Esophagus muscularis mucosa (tissue), 4 donors: ENCODE measurements around the gene LRMDA. TPM values are rescaled to one million over a fixed set of nuclear protein-coding genes. Genes with fewer than 3 reads are reported as not detected.

Source experiments
- DNase-seq: peaks from one replicate; pipeline ENCODE4 v3.0.0-alpha.2; 2017; ENCODE audit errors: extremely low spot score
- H3K27ac ChIP-seq, 4 donors: fragments of 200-600 bp; sonication (generic); replicated peaks in 1 of 4; 1 replicate in 3 of 4; 2 replicates in 1 of 4; pipeline ENCODE4 v1.5.1; 2016 to 2019; ENCODE audit warnings: mild to moderate bottlenecking in 1 of 4
- H3K27me3 ChIP-seq, 4 donors: fragments of 200-600 bp; sonication (generic); one replicate each; pipeline versions ENCODE4 v1.5.1 to v1.6.0; 2016 to 2019
- H3K36me3 ChIP-seq, 4 donors: fragments of 200-600 bp; sonication (generic); one replicate each; pipeline ENCODE4 v1.5.1; 2016 to 2019
- H3K4me1 ChIP-seq, 4 donors: fragments of 200-600 bp; sonication (generic); one replicate each; pipeline ENCODE4 v1.5.1; 2016 to 2019
- H3K4me3 ChIP-seq, 4 donors: fragments of 200-600 bp; sonication (generic); 1 replicate in 2 of 4; 2 replicates in 2 of 4; pipeline ENCODE4 v1.5.1; 2016 to 2019; ENCODE audit warnings: mild to moderate bottlenecking in 4 of 4, moderate library complexity in 1 of 4
- H3K9me3 ChIP-seq, 4 donors: fragments of 200-600 bp; sonication (generic); 1 replicate in 3 of 4; 2 replicates in 1 of 4; pipeline ENCODE4 v1.5.1; 2016 to 2019
- EP300 ChIP-seq: sonication (generic); formaldehyde crosslinking; IDR thresholded peaks from one replicate; pipeline ENCODE4 v1.6.1; 2017; ENCODE audit warnings: antibody characterized with exemption
- POLR2A ChIP-seq: fragments of 450-650 bp; IDR thresholded peaks from one replicate; pipeline ENCODE4 v1.6.1; 2017; ENCODE audit warnings: antibody characterized with exemption, moderate library complexity, mild to moderate bottlenecking, low read depth
- POLR2AphosphoS5 ChIP-seq, 2 donors: sonication (generic); formaldehyde crosslinking; IDR thresholded peaks; one replicate each; pipeline ENCODE4 v1.6.1; 2017; ENCODE audit warnings: antibody characterized with exemption in 2 of 2
- WGBS: methylation state at CpG from one replicate; pipeline ENCODE4 v1.1.5; 2018; 5-methylcytosine and 5-hydroxymethylcytosine counted together
- intact Hi-C: fragments of 100-400 bp; cut with DNase I; formaldehyde crosslinking; loops from one replicate; pipeline ENCODE4 v1.15.1; 2023
- total RNA-seq, 4 donors: library from RNA; depleted of rRNA; stranded (reverse); fragments of >200 nt; gene quantifications; one replicate each; pipeline versions ENCODE4 v1.1.0 to v1.2.1, GENCODE V29; 2016
- TF ChIP-seq, protein P1 (sequence below), 3 experiments: fragments of 200-600 bp in 2 of 3; fragments of 450-650 bp in 1 of 3; sonication (generic) in 2 of 3; IDR thresholded peaks; one replicate each; pipeline ENCODE4 v1.5.1; 2017 to 2019; ENCODE audit warnings: antibody characterized with exemption in 3 of 3, mild to moderate bottlenecking in 2 of 3, moderate library complexity in 1 of 3

Gene LRMDA
- total RNA-seq, 4 donors from 2014 or later, result 14.3 to 34.9 (median 26.5) TPM

DNA sequence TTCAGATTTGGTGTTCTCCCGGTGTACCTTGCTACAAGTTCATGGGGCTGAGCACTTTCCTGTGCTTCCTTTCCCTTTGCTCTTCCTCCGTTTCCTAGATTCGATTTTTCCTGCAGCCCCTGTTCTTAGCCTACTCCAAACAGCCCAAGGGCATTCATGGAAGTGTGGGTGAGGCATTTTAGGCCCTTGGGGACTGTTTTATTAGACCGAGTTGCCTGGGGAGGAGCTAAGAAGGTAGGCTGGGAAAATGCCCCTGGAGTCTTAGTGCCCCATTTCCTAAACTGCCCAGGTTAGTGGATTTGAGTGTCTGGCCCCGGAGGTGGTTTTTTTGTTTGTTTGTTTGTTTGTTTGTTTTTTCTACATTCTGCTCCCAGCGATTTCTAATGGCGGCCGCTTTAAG lies 1.8 kb downstream of the LRMDA start:
- H3K36me3 ChIP-seq, result peaks cover 0 to 4% (median 0%) of the 10 kb centered on the region in 4 donors
- no peak for TF ChIP-seq POLR2A
- no peak for TF ChIP-seq EP300
- TF ChIP-seq, protein P1, sequence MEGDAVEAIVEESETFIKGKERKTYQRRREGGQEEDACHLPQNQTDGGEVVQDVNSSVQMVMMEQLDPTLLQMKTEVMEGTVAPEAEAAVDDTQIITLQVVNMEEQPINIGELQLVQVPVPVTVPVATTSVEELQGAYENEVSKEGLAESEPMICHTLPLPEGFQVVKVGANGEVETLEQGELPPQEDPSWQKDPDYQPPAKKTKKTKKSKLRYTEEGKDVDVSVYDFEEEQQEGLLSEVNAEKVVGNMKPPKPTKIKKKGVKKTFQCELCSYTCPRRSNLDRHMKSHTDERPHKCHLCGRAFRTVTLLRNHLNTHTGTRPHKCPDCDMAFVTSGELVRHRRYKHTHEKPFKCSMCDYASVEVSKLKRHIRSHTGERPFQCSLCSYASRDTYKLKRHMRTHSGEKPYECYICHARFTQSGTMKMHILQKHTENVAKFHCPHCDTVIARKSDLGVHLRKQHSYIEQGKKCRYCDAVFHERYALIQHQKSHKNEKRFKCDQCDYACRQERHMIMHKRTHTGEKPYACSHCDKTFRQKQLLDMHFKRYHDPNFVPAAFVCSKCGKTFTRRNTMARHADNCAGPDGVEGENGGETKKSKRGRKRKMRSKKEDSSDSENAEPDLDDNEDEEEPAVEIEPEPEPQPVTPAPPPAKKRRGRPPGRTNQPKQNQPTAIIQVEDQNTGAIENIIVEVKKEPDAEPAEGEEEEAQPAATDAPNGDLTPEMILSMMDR (IDR thresholded peaks at IDR 0.05), result no peak
- TF ChIP-seq POLR2AphosphoS5 (IDR thresholded peaks at IDR 0.05), result no peak
- no peaks in the 10 kb centered on the region for H3K27me3 ChIP-seq
- H3K4me1 ChIP-seq, result peaks cover 33 to 47% (median 45%) of the 10 kb centered on the region in 4 donors
- intact Hi-C loops, result no loop called here
- H3K9me3 ChIP-seq, result no peaks in the 10 kb centered on the region
- H3K4me3 ChIP-seq, result no peak overlapping the region
- no peak overlapping the region for H3K27ac ChIP-seq
- no peak for DNase-seq
- 88% methylated on average over 8 of the region's 8 CpGs for WGBS

DNA sequence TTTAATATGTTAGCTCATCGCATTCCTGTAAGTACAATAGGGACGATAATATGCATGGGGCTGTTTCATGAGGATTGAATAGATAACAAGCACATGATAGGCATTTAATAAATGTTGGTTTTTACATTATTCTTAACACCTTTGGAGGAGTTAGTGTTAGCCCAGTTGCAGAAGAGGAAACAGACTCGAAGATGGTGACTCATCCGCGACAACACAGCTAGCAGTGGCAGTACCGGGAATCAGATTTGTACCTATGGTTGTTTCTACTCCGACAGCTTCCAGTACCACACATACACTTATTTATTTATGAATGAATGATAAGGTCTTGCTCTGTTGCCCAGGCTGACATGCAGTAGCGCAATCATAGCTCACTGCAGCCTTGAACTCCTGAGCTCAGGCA lies 2.9 kb downstream of the LRMDA start:
- 87% methylated on average over 7 of the region's 8 CpGs for WGBS
- no peaks in the 10 kb centered on the region for H3K27me3 ChIP-seq
- no peak overlapping the region for H3K27ac ChIP-seq
- peaks cover 25 to 36% (median 34%) of the 10 kb centered on the region in 4 donors for H3K4me1 ChIP-seq
- peaks cover 0 to 15% (median 0%) of the 10 kb centered on the region in 4 donors for H3K36me3 ChIP-seq
- intact Hi-C loops, result no loop called here
- H3K4me3 ChIP-seq, result no peak overlapping the region
- DNase-seq, result no peak
- TF ChIP-seq, protein P1 (IDR thresholded peaks at IDR 0.05), result no peak
- no peak for TF ChIP-seq EP300
- TF ChIP-seq POLR2A, result no peak
- no peak for TF ChIP-seq POLR2AphosphoS5 (IDR thresholded peaks at IDR 0.05)
- H3K9me3 ChIP-seq, result no peaks in the 10 kb centered on the region

DNA sequence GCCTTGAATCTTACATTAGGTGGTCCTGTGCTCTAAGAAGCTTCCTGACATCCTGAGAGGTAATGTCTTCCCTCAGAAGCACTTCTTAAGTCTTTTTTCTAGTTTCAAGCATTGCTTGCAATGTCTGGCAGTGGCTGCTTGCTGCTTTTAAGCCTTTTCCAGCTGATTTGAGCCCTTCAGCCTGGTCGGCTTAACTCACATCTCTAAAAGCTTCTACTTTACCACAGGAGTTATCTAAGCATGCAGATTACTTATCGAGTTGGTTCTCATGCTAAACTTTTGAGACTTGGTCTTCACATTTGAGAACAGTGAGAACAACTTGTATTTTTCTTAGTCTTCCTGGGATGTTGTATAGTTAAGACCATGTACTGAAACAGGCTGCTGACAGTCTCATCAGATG lies 3.9 kb downstream of the LRMDA start:
- intact Hi-C loops, result no loop called here
- no peak overlapping the region for H3K4me3 ChIP-seq
- H3K9me3 ChIP-seq, result no peaks in the 10 kb centered on the region
- 93% methylated on average over 2 of the region's 2 CpGs for WGBS
- H3K4me1 ChIP-seq, result peaks cover 17 to 28% (median 26%) of the 10 kb centered on the region in 4 donors
- H3K27ac ChIP-seq, result no peak overlapping the region
- peaks cover 0 to 22% (median 0%) of the 10 kb centered on the region in 4 donors for H3K36me3 ChIP-seq
- TF ChIP-seq, protein P1 (IDR thresholded peaks at IDR 0.05), result no peak
- no peak for TF ChIP-seq POLR2A
- no peak for TF ChIP-seq EP300
- TF ChIP-seq POLR2AphosphoS5 (IDR thresholded peaks at IDR 0.05), result no peak
- no peak for DNase-seq
- no peaks in the 10 kb centered on the region for H3K27me3 ChIP-seq

DNA sequence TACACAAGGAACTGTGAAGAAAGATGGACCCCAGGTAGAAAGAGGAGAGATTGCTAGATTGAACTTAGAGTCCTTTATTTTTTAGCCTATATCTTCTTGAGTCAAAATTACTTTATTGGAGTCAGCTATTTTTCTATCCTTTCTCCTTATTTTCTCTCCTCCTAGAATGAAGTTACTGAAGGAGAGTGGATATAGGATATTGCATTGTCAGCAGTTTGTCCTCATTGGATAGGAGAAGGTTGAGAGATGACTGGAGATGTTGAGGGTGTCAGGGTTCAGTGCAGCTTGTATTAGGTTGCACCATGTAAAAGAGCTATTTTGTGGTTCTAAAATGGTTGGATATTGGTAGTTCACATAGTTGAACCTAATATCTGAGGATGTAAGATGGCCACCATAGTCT lies 5.5 kb downstream of the LRMDA start:
- DNase-seq, result no peak
- Histone ChIP-seq H3K27ac (no peak overlapping the region), H3K27me3 (no peaks in the 10 kb centered on the region), H3K4me1 (peaks cover 7 to 13% (median 12%) of the 10 kb centered on the region in 4 donors), H3K4me3 (no peak overlapping the region), H3K36me3 (peaks cover 0 to 22% (median 0%) of the 10 kb centered on the region in 4 donors), H3K9me3 (no peaks in the 10 kb centered on the region)
- TF ChIP-seq POLR2A, result no peak
- TF ChIP-seq, protein P1 (IDR thresholded peaks at IDR 0.05), result no peak
- intact Hi-C loops, result no loop called here

DNA sequence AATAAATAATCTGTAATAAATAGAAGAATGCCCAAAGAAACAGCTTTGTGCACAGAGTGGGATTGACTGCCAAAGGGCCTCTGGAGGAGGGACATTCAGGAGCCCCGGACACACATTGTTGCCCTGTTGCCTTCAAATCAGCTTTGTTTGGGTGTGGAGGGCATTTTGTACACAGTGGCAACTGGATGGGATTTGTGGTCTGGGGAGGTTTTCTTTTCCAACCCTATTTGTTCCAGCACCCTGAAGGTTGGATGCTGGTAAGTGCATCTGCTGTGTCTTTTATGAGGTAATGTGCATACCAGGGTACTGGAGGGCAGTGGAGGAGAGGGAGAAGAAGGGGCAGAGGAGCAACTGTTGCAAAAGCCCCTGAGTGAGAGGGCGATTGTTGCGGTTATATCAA lies 6.3 kb downstream of the LRMDA start:
- intact Hi-C loops, result no loop called here
- no peaks in the 10 kb centered on the region for H3K9me3 ChIP-seq
- WGBS, result 94% methylated on average over 3 of the region's 3 CpGs

More for the DNA sequence above, 6.3 kb downstream of the LRMDA start:
- H3K27me3 ChIP-seq, result no peaks in the 10 kb centered on the region
- H3K4me3 ChIP-seq, result no peak overlapping the region
- peaks cover 0 to 22% (median 0%) of the 10 kb centered on the region in 4 donors for H3K36me3 ChIP-seq
- no peak overlapping the region for H3K27ac ChIP-seq
- DNase-seq, result no peak
- peaks cover 0 to 5% (median 4%) of the 10 kb centered on the region in 4 donors for H3K4me1 ChIP-seq
- TF ChIP-seq POLR2A (no peak), POLR2AphosphoS5 (IDR thresholded peaks at IDR 0.05) (no peak), EP300 (no peak)
- TF ChIP-seq, protein P1 (IDR thresholded peaks at IDR 0.05), result no peak
